SK-N-MC (cell line): ENCODE data around the gene TTC19.

Experiments
- DNase-seq: peaks from one replicate; pipeline ENCODE4 v3.0.0-alpha.2; 2011; ENCODE audit warnings: low read depth, low spot score
- H3K27ac ChIP-seq: fragments of 200-600 bp; sonication (generic); 2 replicates; pipeline ENCODE4 v1.5.1; 2016; ENCODE audit warnings: mixed run types
- H3K36me3 ChIP-seq: fragments of 200-600 bp; sonication (generic); 2 replicates; pipeline ENCODE4 v1.6.1; 2017; ENCODE audit warnings: antibody characterized with exemption, low read length, mixed read lengths; ENCODE audit not compliant: insufficient read depth
- H3K4me3 ChIP-seq: fragments of 200-600 bp; sonication (generic); 2 replicates; pipeline ENCODE4 v1.5.1; 2016
- H3K9ac ChIP-seq: fragments of 200-600 bp; sonication (generic); 2 replicates; pipeline ENCODE4 v1.8.0; 2017; ENCODE audit warnings: mixed run types, mixed read lengths; ENCODE audit not compliant: insufficient read length
- H3K9me3 ChIP-seq: fragments of 200-600 bp; sonication (generic); 2 replicates; pipeline ENCODE4 v1.6.1; 2017; ENCODE audit warnings: low read depth, mild to moderate bottlenecking, antibody characterized with exemption, low read length, moderate library complexity, mixed read lengths
- EZH2 ChIP-seq: fragments of 200-600 bp; sonication (generic); IDR thresholded peaks from one replicate; pipeline ENCODE4 v1.6.1; 2017; ENCODE audit warnings: antibody characterized with exemption
- FOXP2 ChIP-seq: optimal IDR thresholded peaks from 2 replicates; pipeline ENCODE3; 2011; ENCODE audit warnings: mild to moderate bottlenecking, moderate library complexity; ENCODE audit not compliant: insufficient read depth; ENCODE audit errors: extremely low read length, control extremely low read depth
- POLR2AphosphoS5 ChIP-seq: IDR thresholded peaks from 2 replicates; pipeline ENCODE4 v1.6.1; 2012; ENCODE audit warnings: mild to moderate bottlenecking, low read depth, low read length, borderline replicate concordance

Gene TTC19

DNA sequence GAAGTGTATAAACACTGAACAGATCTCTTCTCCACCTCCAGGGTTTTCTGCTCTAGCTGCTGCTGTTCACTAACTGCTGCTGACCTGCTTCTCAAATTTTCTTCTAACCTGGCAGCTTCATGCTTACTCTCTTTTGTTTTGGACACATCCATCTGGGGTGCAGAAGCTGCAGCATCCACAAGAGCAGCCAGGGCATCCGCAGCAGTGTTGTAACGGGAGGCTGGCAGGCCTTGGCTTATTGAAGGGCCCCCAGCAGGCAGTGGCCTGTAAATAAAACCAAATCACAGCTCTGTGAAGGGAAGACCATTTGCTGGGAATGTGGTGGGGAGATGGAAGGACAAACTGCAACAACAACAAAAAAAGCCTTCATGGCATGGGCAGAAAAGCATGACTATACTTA is 62.0 kb downstream of the TTC19 start:
- H3K27ac ChIP-seq, result no peak overlapping the region
- H3K36me3 ChIP-seq, result peaks cover 74% of the 10 kb centered on the region
- H3K4me3 ChIP-seq, result no peak overlapping the region
- no peaks in the 10 kb centered on the region for H3K9me3 ChIP-seq
- TF ChIP-seq POLR2AphosphoS5 (no peak), EZH2 (no peak)
- H3K9ac ChIP-seq, result no peak overlapping the region
- no peak for DNase-seq

DNA sequence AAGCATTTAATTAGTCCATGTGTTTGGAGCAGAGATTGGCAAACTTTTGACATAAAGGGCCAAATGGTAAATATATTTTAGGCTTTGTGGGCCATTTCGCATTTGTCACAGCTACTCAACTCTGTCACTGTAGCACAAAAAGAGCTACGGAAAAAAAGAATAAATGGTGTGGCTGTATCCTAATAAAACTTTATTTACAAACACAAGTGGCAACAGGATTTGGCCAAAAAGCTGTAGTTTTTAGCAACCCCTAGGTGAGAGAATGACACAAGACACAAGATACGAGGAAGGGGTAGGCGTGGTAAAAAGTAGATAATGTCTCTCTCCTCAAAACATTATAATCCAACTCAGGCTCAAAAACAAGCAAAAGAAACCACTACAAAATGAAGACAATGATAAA is 66.5 kb downstream of the TTC19 start:
- TF ChIP-seq POLR2AphosphoS5 (no peak), EZH2 (no peak), FOXP2 (no peak)
- Histone ChIP-seq H3K9me3 (no peaks in the 10 kb centered on the region), H3K27ac (no peak overlapping the region), H3K9ac (no peak overlapping the region), H3K36me3 (peaks cover 70% of the 10 kb centered on the region), H3K4me3 (no peak overlapping the region)
- DNase-seq, result no peak

DNA sequence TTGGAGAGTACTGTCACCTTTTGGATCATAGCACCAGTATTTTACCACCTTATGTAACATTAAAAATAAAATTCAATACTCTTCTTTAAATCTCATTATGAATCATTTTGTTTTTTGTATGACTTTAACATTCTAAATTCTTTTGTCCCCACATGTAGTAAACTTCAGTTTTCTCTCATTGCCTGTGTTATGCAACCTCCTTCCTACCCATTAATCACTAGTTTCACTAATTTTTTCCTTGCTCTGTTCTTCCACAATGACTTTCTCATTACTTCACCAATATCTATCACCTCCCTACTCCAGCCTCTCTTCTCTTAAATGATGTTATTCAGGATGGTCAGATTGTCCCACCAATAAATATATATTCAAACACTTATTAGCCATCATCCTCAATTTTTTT is 68.7 kb downstream of the TTC19 start:
- H3K4me3 ChIP-seq, result no peak overlapping the region
- no peak for DNase-seq
- H3K9me3 ChIP-seq, result no peaks in the 10 kb centered on the region
- H3K9ac ChIP-seq, result no peak overlapping the region
- peaks cover 56% of the 10 kb centered on the region for H3K36me3 ChIP-seq
- no peak overlapping the region for H3K27ac ChIP-seq
- TF ChIP-seq EZH2, result no peak
- TF ChIP-seq POLR2AphosphoS5, result no peak
- TF ChIP-seq FOXP2, result no peak

DNA sequence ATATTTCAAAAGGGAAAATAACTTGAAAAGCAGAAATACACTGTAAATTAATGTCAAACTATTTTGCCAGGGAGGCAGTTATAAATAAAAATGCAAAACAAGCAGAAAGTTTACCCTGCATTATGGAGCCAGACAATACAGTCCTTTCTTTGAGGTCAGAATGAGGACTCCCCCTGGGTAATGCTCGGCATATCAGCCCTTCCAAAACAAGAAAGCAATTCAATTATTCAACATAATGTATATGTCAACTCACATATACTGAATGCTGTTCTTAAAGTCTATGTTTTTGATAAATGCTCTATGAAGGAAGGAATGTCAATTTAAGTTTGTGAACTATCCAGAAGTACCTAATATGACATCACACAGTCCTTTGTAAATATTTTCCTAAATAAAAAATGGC is 72.4 kb downstream of the TTC19 start:
- no peak overlapping the region for H3K9ac ChIP-seq
- TF ChIP-seq FOXP2, result no peak
- TF ChIP-seq POLR2AphosphoS5, result no peak
- no peak for TF ChIP-seq EZH2
- no peak for DNase-seq
- no peaks in the 10 kb centered on the region for H3K9me3 ChIP-seq
- H3K4me3 ChIP-seq, result no peak overlapping the region
- peaks cover 50% of the 10 kb centered on the region for H3K36me3 ChIP-seq
- peak overlapping the region; percentile 42; the same call in 1 of the 2 replicates for H3K27ac ChIP-seq

DNA sequence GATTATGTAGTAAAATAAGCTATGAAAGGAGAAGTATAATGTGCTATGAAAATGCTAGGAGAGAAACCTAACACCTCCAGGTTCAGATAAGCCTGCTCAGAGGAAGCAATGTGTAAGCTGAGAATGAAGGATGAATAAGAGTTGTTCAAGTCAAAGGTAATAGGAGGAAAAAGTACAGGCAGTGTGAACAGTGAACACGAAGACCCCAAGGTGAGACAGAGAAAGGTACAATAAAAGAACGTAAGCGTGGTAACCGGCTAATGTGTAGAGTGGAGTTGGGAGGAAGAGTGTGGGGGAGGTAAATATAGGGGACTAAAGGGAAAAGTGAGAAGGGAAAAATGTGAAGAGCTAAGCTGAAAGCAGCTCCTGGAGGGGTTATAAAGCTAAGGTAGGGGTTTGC is 74.2 kb downstream of the TTC19 start:
- Histone ChIP-seq H3K36me3 (peaks cover 49% of the 10 kb centered on the region), H3K4me3 (no peak overlapping the region), H3K9me3 (no peaks in the 10 kb centered on the region), H3K27ac (no peak overlapping the region), H3K9ac (no peak overlapping the region)
- DNase-seq, result no peak
- no peak for TF ChIP-seq POLR2AphosphoS5
- no peak for TF ChIP-seq EZH2
- TF ChIP-seq FOXP2, result no peak

DNA sequence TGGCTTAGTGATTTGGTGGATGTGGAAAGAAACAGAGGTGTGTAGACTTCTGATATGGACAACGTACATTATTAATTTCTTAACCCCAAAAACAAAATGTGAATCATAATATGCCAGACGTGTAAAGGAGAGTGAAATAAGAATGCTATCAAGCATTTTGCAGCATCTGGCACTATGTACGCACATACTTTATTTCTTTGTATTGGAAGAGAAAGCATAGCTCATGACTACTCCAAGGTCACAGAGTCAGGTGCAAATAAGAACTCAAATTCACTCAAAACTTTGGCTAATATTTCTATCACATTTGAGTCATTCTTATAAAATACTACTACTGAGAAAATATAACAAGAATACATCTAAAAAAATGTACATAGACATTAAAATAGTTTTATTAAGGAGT is 74.8 kb downstream of the TTC19 start:
- TF ChIP-seq POLR2AphosphoS5, result no peak
- TF ChIP-seq EZH2, result no peak
- TF ChIP-seq FOXP2, result no peak
- H3K9ac ChIP-seq, result no peak overlapping the region
- no peak overlapping the region for H3K27ac ChIP-seq
- H3K36me3 ChIP-seq, result peaks cover 52% of the 10 kb centered on the region
- no peak for DNase-seq
- no peak overlapping the region for H3K4me3 ChIP-seq
- no peaks in the 10 kb centered on the region for H3K9me3 ChIP-seq

DNA sequence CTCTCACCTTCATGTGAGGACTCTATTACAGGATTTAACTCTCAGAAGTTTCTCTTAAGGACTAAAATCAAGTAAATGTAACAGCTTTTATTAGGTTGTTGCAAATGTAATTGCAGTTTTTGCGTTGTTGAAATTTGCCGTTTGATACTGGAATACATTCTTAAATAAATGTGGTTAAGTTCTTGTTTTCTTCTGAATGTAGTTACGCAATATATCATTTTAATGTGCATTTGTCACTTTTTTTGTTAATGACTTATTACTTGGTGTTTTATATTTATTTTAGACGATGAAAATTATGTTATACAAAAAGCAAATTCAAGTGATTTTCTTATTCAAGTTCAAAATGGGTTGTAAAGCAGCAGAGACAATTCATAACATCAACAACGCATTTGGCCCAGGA is 76.3 kb downstream of the TTC19 start:
- Histone ChIP-seq H3K9ac (no peak overlapping the region), H3K27ac (no peak overlapping the region), H3K4me3 (no peak overlapping the region), H3K36me3 (peaks cover 50% of the 10 kb centered on the region), H3K9me3 (no peaks in the 10 kb centered on the region)
- DNase-seq, result no peak
- TF ChIP-seq POLR2AphosphoS5 (no peak), FOXP2 (no peak), EZH2 (no peak)
